Ammon's horn (tissue), 1 donor: ENCODE measurements around the gene TRUB2.

Experiments
- DNase-seq: peaks from one replicate; pipeline ENCODE4 v3.0.0-alpha.2; 2016; ENCODE audit warnings: low spot score

TRUB2 gene

GRCh38 chr9:128271112-128271511 lies 51.1 kb downstream of the TRUB2 start:
- DNase-seq = no peak

DNA sequence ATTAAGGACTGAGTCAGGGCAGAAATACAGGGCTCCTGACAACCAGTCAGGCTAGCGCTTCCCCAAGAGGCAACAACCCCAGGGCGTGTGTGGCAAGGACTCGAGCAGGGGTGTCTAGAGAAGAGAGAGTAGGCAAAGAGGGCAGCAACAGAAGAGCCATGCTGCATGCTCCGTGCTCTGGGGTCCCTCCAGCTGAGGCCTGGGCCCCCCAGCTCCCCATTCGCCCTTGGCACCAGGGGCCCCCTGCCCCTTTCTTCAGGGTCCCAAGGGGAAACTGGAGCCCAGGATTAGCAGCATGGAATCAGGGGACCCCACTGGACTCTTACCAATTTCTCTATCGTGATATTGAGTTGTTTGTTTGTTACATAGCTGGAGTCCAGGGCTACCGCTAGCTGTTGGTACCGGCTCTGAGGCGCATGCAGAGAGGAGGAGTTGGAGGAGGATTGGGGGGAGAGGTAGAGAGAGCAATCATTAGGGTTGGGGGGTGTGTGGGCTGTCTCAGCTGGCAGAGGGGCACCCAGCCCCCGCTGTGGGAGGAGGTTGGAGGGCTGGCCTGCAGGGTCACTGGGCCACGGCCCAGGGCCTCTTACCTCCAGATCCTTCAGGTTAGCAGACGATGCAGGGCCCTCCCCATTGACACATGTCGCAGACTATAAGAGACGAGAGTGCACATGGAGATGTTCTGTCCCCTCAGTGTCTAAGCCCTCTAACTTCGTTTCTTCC lies 55.2 kb downstream of the TRUB2 start:
- no peak for DNase-seq

DNA sequence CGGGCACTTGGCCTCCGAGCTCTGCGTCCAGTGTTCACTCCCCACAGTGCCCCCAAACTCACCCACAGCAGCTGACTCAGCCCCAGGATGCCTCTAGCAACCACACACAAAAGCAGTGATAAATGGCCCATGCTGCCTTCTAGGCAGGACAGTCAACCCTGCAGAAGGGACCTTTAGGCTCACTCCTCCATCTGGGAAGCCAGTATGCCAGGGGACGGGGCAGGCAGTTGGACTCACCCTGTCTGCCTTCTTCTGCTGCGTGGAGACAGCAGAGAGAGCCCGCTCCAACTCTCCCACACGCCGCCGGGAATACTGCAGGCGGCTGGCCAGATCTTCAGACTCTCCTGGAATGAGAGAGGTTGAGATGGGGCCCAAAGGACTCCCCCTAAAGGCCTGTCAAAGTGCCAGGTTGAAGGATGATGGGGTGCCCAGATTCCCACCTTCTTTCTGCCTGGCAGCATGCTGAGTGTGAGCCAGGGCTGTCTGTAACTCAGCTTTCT lies 56.8 kb downstream of the TRUB2 start:
- no peak for DNase-seq

GRCh38 chr9:128262687-128263086 lies 59.6 kb downstream of the TRUB2 start:
- DNase-seq = no peak

GRCh38 chr9:128260340-128260739 lies 61.9 kb downstream of the TRUB2 start:
- DNase-seq = no peak

GRCh38 chr9:128259156-128259555 lies 63.1 kb downstream of the TRUB2 start:
- no peak for DNase-seq

DNA sequence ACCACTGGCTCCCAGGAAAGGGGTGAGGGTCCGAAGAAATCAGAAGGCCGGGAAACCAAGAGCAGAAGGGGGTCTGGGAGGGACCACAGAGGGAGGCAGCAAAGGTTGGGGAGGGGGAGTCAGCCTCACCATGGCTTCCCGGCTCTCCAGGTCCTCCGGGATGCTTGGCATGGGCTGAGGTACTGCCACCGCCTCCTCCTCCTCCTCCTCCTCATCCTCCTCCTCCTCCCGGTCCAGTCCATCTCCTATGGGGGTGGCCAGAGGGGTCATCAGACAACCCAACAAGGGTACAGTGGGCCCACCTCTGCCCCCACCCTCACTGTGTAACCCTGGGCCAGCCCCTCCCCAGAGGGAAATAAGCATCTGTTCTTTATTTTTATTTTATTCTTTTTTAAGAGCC lies 63.9 kb downstream of the TRUB2 start:
- no peak for DNase-seq

GRCh38 chr9:128257907-128258306 lies 64.3 kb downstream of the TRUB2 start:
- no peak for DNase-seq

DNA sequence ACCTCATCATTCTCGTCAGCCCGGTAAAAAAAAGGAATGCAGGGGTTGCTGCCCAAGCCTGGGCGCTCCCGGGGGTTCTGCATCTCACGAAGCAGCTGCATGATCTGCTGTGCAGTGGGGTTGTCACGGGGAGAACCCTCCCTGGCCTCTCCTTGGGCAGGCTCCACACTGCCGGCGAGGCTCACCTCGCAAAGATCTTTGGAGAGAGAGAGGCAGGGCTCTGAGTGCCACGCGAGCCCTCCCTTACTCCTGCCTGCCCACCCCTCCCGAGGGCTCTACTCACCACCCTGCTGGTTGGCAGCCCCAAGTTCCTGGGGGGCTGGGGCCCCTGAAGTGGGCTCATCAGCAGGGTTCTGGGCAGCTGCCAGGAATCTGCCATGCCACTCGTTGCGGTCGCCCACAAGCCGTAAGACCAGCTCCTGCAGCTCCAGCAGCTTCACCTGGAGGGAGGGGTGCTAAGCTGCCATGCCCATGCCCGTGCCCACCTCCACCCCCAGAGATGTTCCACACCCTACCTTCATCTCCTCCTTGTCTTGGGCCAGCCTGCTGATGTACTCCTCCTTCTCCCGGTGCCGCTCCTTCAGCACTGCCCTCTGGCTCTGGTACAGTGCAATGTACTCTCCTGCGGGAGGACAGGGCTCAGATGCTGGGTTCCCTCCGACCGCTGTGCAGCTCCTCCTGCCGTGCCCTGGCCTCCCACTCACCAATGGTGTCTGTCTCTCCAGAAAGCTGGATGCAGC lies 65.0 kb downstream of the TRUB2 start:
- DNase-seq = no peak
